Nephron (organoid): ENCODE results near the gene RETREG3.
"Not testable (repeated sequence)": the region's sequence is repeated elsewhere in the genome, so short reads cannot be mapped to it uniquely, and the experiment has no call there.

Experiments used
- H3K27ac Mint-ChIP-seq, 3 experiments: 2 replicates each; pipeline ENCODE4 v1.8.0; 2020; ENCODE audit warnings: mixed read lengths in 3 of 3, mild to moderate bottlenecking in 2 of 3, moderate library complexity in 1 of 3
- H3K27me3 Mint-ChIP-seq: 2 replicates; pipeline ENCODE4 v1.8.0; 2021; ENCODE audit warnings: low read depth, mild to moderate bottlenecking, moderate library complexity, mixed read lengths
- H3K36me3 Mint-ChIP-seq: 2 replicates; pipeline ENCODE4 v1.8.0; 2020; ENCODE audit warnings: low read depth, mixed read lengths
- H3K4me1 Mint-ChIP-seq: 2 replicates; pipeline ENCODE4 v1.8.0; 2020; ENCODE audit warnings: mixed read lengths
- H3K4me3 Mint-ChIP-seq, 3 experiments: 2 replicates each; pipeline ENCODE4 v1.8.0; 2020; ENCODE audit warnings: mild to moderate bottlenecking in 3 of 3, mixed read lengths in 3 of 3, moderate library complexity in 2 of 3
- H3K9me3 Mint-ChIP-seq: 2 replicates; pipeline ENCODE4 v1.8.0; 2020; ENCODE audit warnings: mixed read lengths
- CTCF ChIP-seq, 3 experiments: fragments of 200-600 bp; sonication (generic); IDR thresholded peaks; one replicate each; pipeline ENCODE4 v1.5.0; 2021; ENCODE audit warnings: antibody characterized with exemption in 3 of 3; ENCODE audit not compliant: unreplicated experiment in 3 of 3

RETREG3 gene

GRCh38 chr17:42623732-42624596 is 14.8 kb upstream of the RETREG3 start:
- no peaks in the 10 kb centered on the region for H3K9me3 Mint-ChIP-seq

GRCh38 chr17:42623271-42623670 is 14.1 kb upstream of the RETREG3 start:
- Mint-ChIP-seq H3K36me3 (no peaks in the 10 kb centered on the region), H3K27ac (no peak overlapping the region), H3K4me3 (no peak overlapping the region), H3K4me1 (peaks cover 9% of the 10 kb centered on the region), H3K9me3 (no peaks in the 10 kb centered on the region), H3K27me3 (no peaks in the 10 kb centered on the region)
- no peak for TF ChIP-seq CTCF (IDR thresholded peaks at IDR 0.05; ENCODE audit: unreplicated experiment in 3 of 3)

More at GRCh38 chr17:42623732-42624596, 14.8 kb upstream of the RETREG3 start:
- no peaks in the 10 kb centered on the region for H3K27me3 Mint-ChIP-seq
- no peaks in the 10 kb centered on the region for H3K36me3 Mint-ChIP-seq
- H3K4me3 Mint-ChIP-seq = no peak overlapping the region
- H3K27ac Mint-ChIP-seq = no peak overlapping the region
- H3K4me1 Mint-ChIP-seq = peaks cover 2% of the 10 kb centered on the region
- TF ChIP-seq CTCF (IDR thresholded peaks at IDR 0.05; ENCODE audit: unreplicated experiment in 3 of 3) = no peak

GRCh38 chr17:42621987-42622386 is 12.8 kb upstream of the RETREG3 start:
- not testable (repeated sequence) for H3K36me3 Mint-ChIP-seq, H3K9me3 Mint-ChIP-seq, H3K4me3 Mint-ChIP-seq, H3K27ac Mint-ChIP-seq, H3K27me3 Mint-ChIP-seq
- H3K4me1 Mint-ChIP-seq = peaks cover 13% of the 10 kb centered on the region

GRCh38 chr17:42618442-42619150 is 9.4 kb upstream of the RETREG3 start:
- H3K27ac Mint-ChIP-seq = peak overlapping the region in 1 of 3 experiments; percentile 18
- peaks cover 13% of the 10 kb centered on the region for H3K4me1 Mint-ChIP-seq
- H3K27me3 Mint-ChIP-seq = no peaks in the 10 kb centered on the region
- H3K9me3 Mint-ChIP-seq = no peaks in the 10 kb centered on the region
- no peak overlapping the region for H3K4me3 Mint-ChIP-seq
- no peak for TF ChIP-seq CTCF (IDR thresholded peaks at IDR 0.05; ENCODE audit: unreplicated experiment in 3 of 3)
- H3K36me3 Mint-ChIP-seq = peaks cover 22% of the 10 kb centered on the region

GRCh38 chr17:42617956-42618431 is 8.8 kb upstream of the RETREG3 start:
- peaks cover 13% of the 10 kb centered on the region for H3K4me1 Mint-ChIP-seq
- TF ChIP-seq CTCF (IDR thresholded peaks at IDR 0.05; ENCODE audit: unreplicated experiment in 3 of 3) = no peak
- no peaks in the 10 kb centered on the region for H3K27me3 Mint-ChIP-seq
- no peak overlapping the region for H3K4me3 Mint-ChIP-seq
- peak overlapping the region in 2 of 3 experiments; percentile 18 to 60 for H3K27ac Mint-ChIP-seq
- H3K36me3 Mint-ChIP-seq = peaks cover 25% of the 10 kb centered on the region
- no peaks in the 10 kb centered on the region for H3K9me3 Mint-ChIP-seq

- H3K9me3 Mint-ChIP-seq = no peaks in the 10 kb centered on the region
- H3K27ac Mint-ChIP-seq = no peak overlapping the region
- peak overlapping the region in 2 of 3 experiments; percentile 21 to 65 for H3K4me3 Mint-ChIP-seq
- peaks cover 9% of the 10 kb centered on the region for H3K4me1 Mint-ChIP-seq
- H3K27me3 Mint-ChIP-seq = no peaks in the 10 kb centered on the region
- peaks cover 34% of the 10 kb centered on the region for H3K36me3 Mint-ChIP-seq
- no peak for TF ChIP-seq CTCF (IDR thresholded peaks at IDR 0.05; ENCODE audit: unreplicated experiment in 3 of 3)
Observed at GRCh38 chr17:42613699-42614295, 4.6 kb upstream of the RETREG3 start.
